Left ventricle myocardium inferior (tissue), 1 donor: ENCODE results near the gene KLRC3. TPM values are rescaled to one million over a fixed set of nuclear protein-coding genes. Genes with fewer than 3 reads are reported as not detected.
"Not testable (repeated sequence)": the region's sequence is repeated elsewhere in the genome, so short reads cannot be mapped to it uniquely, and the experiment has no call there.

Experiments
- DNase-seq: peaks from one replicate; pipeline ENCODE4 v3.0.0-alpha.2; 2020
- H3K27ac ChIP-seq: fragments of 200-600 bp; replicated peaks from 2 replicates; pipeline ENCODE4 v1.8.0; 2021
- H3K27me3 ChIP-seq: fragments of 200-600 bp; 2 replicates; pipeline ENCODE4 v1.8.0; 2021; ENCODE audit warnings: low read depth
- H3K36me3 ChIP-seq: fragments of 200-600 bp; 2 replicates; pipeline ENCODE4 v1.8.0; 2021
- H3K4me1 ChIP-seq: fragments of 200-600 bp; 2 replicates; pipeline ENCODE4 v1.8.0; 2021
- H3K4me3 ChIP-seq: fragments of 200-600 bp; 2 replicates; pipeline ENCODE4 v1.8.0; 2021; ENCODE audit warnings: mild to moderate bottlenecking, moderate library complexity
- H3K9me3 ChIP-seq: fragments of 200-600 bp; replicated peaks from 2 replicates; pipeline ENCODE4 v1.8.0; 2021
- CTCF ChIP-seq: fragments of 200-600 bp; IDR thresholded peaks from 2 replicates; pipeline ENCODE4 v1.8.0; 2021; ENCODE audit warnings: antibody characterized with exemption, mild to moderate bottlenecking, borderline replicate concordance
- intact Hi-C: fragments of 100-400 bp; cut with micrococcal nuclease; formaldehyde crosslinking; loops from one replicate; pipeline ENCODE4 v1.11.0; 2022
- long read RNA-seq: library from polyadenylated mRNA; unstranded; transcript quantifications from one replicate; pipeline ENCODE4 v2.0.0, GENCODE V29; 2021
- total RNA-seq: library from RNA; stranded (reverse); fragmentation: NEBNext Ultra II Directional; extraction: Animal tissue kit (Norgen Biotek cat#: 25700); gene quantifications from one replicate; pipeline ENCODE4 v1.2.1, GENCODE V29; 2021
- donor health status: DM: no; HTN: yes; CAD: no; lungs with severe emphysema.

Gene KLRC3
- total RNA-seq: not detected
- long read RNA-seq: 0 reads

- H3K27ac ChIP-seq, H3K9me3 ChIP-seq, DNase-seq, H3K4me3 ChIP-seq, H3K36me3 ChIP-seq, intact Hi-C loops, H3K4me1 ChIP-seq, H3K27me3 ChIP-seq: not testable (repeated sequence)
Measured at GRCh38 chr12:10420334-10420733, at the start of gene KLRC3. Gene KLRC3 (minus strand): TSS chr12:10420595. CDS start chr12:10420550, 45 bp downstream.

GRCh38 chr12:10469701-10470100 is 49.3 kb upstream of the KLRC3 start:
- Histone ChIP-seq H3K9me3 (peaks cover 9% of the 10 kb centered on the region), H3K4me3 (no peak overlapping the region), H3K36me3 (no peaks in the 10 kb centered on the region), H3K27me3 (peaks cover 7% of the 10 kb centered on the region), H3K27ac (no peak overlapping the region), H3K4me1 (no peaks in the 10 kb centered on the region)
- intact Hi-C loops: no loop called here
- DNase-seq: no peak
- TF ChIP-seq CTCF: no peak

- Histone ChIP-seq H3K9me3 (peaks cover 5% of the 10 kb centered on the region), H3K36me3 (no peaks in the 10 kb centered on the region), H3K27me3 (peaks cover 7% of the 10 kb centered on the region), H3K4me3 (no peak overlapping the region), H3K4me1 (no peaks in the 10 kb centered on the region), H3K27ac (no peak overlapping the region)
- no peak for DNase-seq
- intact Hi-C loops: no loop called here
- TF ChIP-seq CTCF: no peak
Measured at GRCh38 chr12:10466311-10466710, 45.9 kb upstream of the KLRC3 start.

GRCh38 chr12:10457760-10458159 is 37.4 kb upstream of the KLRC3 start:
- Histone ChIP-seq H3K27ac (no peak overlapping the region), H3K4me1 (no peaks in the 10 kb centered on the region), H3K4me3 (no peak overlapping the region), H3K9me3 (peaks cover 67% of the 10 kb centered on the region), H3K36me3 (no peaks in the 10 kb centered on the region), H3K27me3 (no peaks in the 10 kb centered on the region)
- no peak for DNase-seq
- intact Hi-C loops: no loop called here
- no peak for TF ChIP-seq CTCF

GRCh38 chr12:10456856-10457255 is 36.5 kb upstream of the KLRC3 start:
- H3K36me3 ChIP-seq: no peaks in the 10 kb centered on the region

GRCh38 chr12:10455766-10456165 is 35.4 kb upstream of the KLRC3 start:
- no peaks in the 10 kb centered on the region for H3K4me1 ChIP-seq
- no peaks in the 10 kb centered on the region for H3K27me3 ChIP-seq
- H3K36me3 ChIP-seq: no peaks in the 10 kb centered on the region
- intact Hi-C loops: no loop called here
- TF ChIP-seq CTCF: no peak
- no peak overlapping the region for H3K4me3 ChIP-seq
- DNase-seq: no peak
- H3K27ac ChIP-seq: no peak overlapping the region
- H3K9me3 ChIP-seq: peaks cover 61% of the 10 kb centered on the region

More at GRCh38 chr12:10456856-10457255, 36.5 kb upstream of the KLRC3 start:
- DNase-seq: no peak
- H3K27ac ChIP-seq: no peak overlapping the region
- no peaks in the 10 kb centered on the region for H3K27me3 ChIP-seq
- TF ChIP-seq CTCF: no peak
- H3K4me3 ChIP-seq: no peak overlapping the region
- no peaks in the 10 kb centered on the region for H3K4me1 ChIP-seq
- peaks cover 64% of the 10 kb centered on the region for H3K9me3 ChIP-seq
- intact Hi-C loops: no loop called here
